Endothelial cell of hepatic sinusoid (primary cell): Measurements from ENCODE around the gene DGKZ.

Experiments used
- in situ Hi-C: cut with HindIII; loops from 2 replicates; pipeline ENCODE4 v1.10.0; 2017; ENCODE audit warnings: low sequenced_read_pairs

DGKZ gene

DNA sequence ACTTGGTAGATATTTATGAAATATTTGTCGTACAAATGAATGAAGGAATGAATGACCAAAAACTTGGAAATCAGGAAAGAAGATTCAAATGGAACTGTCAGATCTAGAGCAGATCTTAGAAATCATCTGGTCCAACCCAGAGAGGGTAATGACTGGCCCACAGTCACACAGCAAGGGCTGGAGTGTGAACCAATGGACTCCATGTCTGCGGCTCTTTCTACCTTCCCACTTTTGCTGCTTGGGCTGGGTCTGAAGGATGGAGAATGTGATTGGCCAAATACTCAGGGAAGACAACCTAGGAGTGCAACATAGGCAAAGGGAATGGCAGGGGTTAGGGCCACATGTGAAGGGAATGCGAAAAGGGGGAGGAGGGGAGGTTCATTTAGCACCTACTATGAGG is 5.8 kb upstream of the DGKZ start:
- in situ Hi-C loops: no loop called here

DNA sequence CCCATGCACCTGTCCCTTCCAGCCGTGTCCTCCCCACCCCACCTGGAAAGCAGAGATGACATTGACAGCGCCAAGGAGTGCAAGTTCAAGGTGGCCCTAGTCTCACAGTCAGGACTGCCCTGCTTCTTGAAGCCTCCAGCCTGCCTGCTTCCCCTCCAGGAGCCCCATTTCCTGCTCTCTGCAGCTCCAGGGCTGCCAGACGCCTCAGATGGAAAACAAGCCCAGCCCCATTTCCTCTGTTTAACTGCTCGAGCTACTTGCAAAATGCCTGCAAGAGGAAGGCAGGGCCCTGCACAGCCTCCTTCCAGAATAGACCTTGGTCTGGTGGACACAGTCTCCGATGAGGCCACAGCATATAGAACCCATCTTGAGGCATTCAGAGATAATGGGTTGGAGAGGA is 5.0 kb upstream of the DGKZ start:
- in situ Hi-C loops: no loop called here

DNA sequence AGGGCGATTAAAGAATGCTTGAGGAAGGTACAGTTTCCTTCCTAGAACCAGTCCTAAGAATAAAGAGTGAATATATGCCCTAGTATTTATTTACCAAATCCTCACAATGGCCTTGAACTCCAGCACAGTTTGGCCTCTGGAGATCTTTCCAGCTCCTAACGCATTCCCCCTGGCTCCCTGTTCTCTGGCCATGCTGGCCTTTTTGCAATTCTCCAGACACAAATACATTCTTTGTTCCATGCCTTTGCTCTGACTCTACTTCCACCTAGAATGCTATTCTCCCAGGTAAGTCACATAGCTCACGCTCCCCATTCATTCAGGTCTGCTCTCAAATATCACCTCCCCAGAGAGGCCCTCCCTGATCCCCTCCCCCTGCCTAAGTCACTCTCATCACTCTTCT is 3.7 kb upstream of the DGKZ start:
- in situ Hi-C loops: no loop called here

DNA sequence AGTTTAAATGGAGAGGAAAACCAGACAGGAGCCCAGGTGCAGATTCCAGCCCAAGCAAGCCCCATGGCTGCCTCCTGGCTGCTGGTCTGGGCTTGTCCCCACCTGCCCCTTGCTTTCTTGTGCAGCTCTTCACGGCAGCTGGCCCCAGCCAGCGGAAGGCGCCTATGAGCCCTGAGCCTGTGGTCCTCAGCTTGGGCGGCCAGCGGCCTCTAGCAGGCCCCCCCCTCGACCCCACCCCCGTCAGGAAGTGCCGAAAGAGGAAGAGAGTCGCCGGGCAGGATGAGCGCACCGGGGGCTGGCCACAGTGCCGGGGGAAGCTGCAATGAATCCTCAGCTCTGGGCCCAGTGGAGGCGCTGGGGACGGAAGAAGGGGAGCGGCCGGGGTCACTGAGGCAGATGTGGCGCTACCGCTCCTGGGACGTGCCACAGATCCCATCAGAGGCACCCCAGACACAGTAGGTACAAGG is 2.1 kb upstream of the DGKZ start:
- in situ Hi-C loops: loop anchor here (5.0 kb wide), 1 partner anchor 37 kb away; the partner anchor contains the start of gene MDK

DNA sequence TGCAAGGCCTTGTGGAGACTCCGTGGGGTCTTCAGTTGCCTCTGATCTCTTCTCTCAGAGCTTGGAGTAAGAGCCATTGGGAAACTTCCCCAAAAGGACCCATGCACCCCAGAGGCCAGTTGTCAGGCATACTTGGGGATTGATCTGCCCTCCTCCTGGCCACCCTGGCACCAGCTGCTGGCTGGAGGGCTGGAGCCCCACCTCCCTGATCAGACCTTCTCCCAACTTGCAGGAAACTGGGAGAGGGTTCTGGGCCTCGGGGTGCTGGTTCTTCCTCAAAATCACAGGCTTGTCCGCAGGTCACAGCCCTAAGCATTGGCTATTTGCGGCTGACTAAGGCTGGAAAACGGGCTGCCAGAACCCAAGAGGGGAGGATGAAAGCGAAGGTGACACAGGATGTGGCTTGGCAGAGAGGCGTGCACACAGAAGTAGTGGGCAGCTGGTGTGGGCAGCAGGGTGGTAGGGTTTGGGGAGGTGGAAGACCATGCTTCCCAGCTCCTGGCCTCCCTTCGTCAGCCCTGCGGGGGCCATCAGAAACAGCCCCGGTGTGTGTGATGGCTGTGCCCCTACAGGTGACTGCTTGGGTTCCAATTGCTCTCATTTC is 1.3 kb upstream of the DGKZ start:
- in situ Hi-C loops: loop anchor here (5.0 kb wide), 1 partner anchor 36 kb away; the partner anchor contains the start of gene MDK

DNA sequence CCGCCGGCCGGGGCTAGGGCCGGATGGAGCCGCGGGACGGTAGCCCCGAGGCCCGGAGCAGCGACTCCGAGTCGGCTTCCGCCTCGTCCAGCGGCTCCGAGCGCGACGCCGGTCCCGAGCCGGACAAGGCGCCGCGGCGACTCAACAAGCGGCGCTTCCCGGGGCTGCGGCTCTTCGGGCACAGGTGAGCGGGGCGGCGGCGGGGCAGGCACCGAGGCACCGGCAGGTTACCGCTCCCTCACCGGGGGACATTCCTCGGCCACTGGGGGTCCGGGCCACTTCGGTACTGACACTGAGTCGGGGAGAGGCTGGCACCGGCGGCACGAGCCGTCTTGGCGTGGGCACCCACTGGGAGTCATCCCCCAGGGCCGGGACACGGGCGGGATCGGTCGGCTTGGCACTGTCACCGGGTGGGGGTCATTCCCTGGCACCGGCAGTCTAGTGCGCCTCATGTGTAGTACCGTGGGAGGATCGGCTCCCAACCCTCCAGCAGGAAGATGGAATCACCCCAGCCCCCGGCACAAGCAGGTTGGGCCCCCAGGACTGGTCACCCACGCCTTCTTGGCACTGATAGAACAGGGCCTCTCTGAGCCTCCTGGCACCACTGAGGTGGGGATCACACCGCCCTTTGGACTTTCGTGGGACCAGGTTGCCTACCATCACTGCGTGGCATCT is 511 bp downstream of the DGKZ start:
- in situ Hi-C loops: loop anchor here (5.0 kb wide), 1 partner anchor 35 kb away; the partner anchor contains the start of gene MDK

DNA sequence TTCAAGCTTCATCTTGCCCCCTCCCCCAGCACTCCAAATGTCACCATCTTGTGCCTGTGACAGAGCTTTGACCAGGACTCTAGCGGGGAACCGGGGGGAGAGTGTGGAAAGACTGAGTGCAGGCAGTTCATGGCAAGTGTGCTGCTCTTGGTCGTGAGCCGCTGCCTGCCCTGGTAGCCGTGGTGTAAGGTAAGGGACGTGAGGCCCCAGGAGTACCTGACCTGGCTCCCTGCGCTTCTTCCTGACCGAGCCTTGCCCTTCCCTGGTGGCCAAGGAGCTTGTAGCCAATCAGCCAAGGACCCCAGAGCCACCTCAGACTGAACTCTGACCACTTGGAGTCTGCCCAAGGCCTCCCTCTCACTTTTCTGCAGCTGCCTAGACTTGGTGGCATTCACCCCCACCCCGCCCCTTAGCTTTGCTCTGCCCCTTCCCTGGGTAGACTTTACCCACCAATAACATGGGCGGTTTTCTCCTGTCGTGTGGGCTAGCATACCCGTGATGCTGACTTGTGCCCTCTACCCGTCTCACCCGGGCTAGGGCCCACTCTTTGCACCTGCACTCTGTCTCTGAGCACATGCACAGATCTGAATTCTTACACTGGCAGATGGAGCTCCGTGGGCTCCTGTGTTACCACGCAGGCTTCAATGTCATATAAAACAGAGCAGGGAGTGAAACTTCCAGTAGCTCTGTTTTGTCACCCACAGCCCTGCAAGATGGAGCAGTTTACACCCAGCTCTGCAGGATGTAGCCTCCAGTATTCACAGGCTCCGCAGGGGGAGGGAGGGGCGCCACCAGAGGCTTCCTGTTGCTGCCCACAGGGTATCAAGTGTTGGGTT is 1.5 kb downstream of the DGKZ start:
- in situ Hi-C loops: loop anchor here (5.0 kb wide), 1 partner anchor 34 kb away; the partner anchor contains the start of gene MDK

DNA sequence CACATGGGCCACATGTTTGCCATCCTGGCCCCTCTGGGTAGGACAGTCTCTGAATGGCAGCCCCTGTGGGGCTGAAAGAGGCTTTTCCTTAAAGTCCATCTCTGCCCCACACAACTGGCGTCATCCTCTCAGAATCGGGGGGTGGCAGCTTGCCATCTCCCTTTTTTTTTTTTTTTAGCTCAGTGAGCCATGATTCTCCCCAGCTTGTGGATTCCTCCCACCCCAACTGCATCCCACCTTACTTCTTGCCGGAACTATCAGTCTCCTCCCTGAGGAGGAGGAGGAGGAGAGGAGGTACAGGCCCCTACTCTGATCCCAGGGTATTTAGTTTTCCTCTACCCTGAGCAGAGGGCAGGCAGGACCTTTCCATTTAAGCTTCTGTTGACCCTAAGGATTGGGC is 3.4 kb downstream of the DGKZ start:
- in situ Hi-C loops: no loop called here

DNA sequence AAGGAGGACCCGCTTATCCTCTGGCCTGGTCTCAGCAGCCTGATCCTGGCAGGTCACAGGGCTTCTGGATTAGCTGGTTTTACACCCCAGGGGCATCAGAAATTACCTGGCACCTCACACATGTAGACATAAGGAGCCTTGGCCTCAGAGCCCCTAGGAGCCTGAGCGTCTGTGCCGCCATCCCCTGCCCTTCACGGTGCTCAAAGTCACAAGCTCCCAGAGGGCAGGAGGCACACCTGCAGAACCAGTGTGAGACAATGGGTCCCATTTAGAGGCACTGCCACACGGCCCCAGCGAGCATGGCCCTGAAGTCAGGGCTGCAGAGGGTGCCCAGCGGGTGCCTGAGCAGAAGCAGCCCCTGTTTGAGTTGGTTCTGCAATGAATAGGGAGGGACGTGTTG is 3.9 kb downstream of the DGKZ start:
- in situ Hi-C loops: no loop called here

DNA sequence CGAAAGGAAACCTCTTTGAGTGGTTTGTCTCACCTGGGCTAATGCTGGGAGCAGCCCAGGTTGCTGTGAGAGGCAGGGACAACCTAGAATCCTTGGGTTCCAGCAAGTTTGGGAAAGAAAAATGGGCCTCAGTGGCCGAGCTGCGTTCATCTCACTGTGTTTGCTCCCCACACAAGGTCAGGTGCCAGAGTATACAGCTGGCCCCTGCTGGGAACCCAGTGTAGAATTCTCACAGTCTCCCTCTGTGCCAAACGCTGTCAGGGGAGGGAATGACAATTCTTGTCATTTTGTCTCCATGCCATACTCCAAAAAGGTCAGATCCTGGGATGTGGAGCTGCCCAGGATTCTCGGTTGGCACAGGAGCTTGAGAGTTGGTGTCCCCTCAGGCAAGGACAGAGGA is 4.3 kb downstream of the DGKZ start:
- in situ Hi-C loops: no loop called here

DNA sequence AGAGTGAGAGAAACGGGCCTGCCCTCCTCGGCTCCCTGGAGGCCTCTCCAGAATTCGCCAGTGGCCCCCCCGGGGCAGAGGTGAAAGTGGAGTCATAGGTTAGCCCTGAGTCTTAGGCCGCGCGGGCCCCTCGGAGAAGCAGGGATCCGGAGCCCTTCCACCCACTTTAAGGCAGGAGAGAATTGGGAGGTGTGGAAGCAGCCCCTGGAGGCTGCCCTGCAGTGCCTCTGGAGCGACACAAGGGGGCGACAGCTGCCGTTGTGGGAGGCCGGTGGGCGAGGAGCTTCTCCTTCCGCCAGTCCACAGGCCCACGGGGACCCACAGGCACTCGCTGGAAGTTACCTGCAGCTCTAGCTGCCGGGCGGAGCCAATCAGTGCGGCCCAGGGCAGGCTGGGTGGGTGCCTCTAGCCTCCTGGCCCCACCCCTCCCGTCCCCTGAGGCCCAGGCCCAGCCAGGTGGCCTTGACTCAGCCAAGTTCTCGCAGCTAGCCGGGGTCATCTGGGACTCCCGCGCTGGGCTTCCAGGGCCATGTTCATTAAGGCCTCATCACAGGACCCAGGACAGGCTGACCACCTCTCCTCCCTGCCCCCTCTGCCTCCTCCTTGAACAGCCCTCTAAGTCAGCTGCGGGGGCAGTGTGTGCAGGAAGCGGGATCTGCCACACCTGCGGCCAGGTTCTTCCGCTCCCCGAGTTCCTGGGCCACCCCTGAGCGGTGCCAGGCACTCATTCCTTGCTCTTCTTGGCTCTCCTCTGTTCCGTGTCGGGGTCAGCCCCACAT is 5.0 kb downstream of the DGKZ start:
- in situ Hi-C loops: no loop called here

DNA sequence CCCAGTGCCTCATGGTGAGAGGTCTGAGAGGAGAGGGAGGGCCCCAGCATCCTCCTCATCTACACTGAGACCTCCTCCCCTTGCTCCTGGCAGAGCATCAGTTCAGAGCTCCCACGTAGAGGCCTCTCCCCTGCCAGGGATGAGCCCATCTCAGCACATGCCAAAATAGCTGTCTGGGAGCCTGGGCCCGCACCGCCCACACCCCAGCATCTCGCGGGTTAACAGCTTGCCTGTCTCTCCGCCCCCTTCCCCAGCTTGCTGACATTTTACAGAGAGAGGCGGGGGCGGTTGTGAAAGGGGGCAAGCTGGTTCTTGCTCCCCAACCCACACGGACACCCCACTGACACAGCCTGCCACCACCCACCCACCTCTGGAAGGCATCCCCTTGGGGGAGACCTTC is 6.4 kb downstream of the DGKZ start:
- in situ Hi-C loops: no loop called here

DNA sequence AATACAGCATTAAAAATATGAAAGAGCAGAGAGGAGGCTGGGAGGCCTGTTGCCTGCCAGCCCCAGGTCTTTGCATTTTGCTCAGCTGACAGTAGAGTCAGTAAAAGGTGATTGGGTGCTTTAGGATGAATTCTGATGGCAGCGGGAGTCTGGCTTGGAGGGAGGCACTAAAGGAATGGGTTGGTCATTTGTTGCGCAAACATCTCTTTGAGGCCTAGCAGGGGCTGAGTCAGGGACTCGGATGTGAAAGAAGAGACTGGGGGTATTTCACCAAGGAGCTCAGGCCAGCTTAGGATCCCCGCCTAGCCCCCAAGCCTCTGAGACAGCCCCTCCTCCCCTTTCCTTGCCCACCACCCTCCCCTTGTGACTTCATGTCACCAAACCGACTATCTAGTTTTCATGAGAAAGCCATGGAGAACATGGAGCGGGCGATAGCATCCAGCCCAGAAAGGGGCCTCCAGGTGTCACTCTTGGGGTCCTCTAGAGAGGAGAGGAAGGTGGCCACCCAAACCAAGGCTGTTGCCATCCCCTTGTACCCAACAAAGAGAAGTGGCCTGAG is 9.7 kb downstream of the DGKZ start:
- in situ Hi-C loops: no loop called here

DNA sequence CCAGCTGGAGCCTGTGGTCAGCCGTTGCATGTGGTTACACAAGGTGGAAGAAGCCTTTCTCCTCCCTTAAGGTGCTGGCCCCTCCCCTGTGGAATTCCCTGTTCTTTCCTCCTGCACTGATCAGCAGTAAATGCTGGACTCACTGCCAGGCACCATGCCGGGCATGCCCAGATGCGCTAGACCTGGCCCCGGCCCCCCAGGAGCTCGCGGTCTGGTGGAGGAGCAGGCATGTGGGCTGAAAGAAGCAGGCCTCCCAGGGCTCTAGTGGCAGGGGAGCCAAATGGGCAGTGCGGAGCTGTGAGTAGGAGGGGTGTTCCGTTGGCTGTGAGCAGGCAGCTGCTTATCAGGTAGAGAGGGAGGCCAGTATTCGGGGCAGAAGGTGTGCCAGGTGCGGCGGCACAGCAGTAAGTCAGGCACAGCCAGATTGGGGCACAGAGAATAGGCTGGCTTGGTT is 10.2 kb downstream of the DGKZ start:
- in situ Hi-C loops: no loop called here

DNA sequence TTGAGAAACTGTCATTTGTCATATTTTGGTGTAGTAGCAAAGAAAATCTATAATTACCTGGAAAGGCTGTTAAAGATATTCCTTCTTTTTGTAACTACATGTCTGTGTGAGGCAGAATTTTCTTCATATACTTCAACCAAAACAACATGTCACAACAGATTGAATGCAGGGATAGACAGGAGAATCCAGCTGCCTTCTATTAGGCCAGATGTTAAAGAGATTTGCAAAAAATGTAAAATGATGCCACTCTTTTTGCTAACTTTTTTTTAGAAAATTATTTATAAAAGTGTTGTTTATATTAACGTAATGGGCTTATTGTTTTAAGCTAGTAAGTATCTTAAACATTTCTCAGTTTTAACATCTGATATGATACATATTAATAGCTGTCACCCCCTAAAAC is 12.7 kb downstream of the DGKZ start:
- in situ Hi-C loops: no loop called here

DNA sequence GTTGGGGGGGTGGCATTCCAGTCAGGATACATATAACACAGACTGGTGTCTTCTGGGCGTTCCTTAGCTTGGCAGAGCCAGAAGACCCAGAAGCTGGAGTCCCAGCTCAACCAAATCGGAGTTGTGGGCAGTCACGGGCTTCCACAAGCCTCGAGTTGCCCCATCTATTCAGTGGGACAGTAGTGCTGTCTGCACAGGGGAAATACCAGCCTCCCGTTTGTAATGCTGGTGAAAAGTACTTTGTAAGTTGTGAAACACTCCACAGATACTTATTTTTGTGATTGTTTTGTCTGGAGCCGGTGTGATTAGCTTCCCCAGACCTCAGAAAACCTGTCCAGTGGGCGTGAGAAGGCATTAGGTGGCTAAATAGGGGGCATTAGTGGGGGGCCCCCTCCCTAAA is 13.6 kb downstream of the DGKZ start:
- in situ Hi-C loops: no loop called here

DNA sequence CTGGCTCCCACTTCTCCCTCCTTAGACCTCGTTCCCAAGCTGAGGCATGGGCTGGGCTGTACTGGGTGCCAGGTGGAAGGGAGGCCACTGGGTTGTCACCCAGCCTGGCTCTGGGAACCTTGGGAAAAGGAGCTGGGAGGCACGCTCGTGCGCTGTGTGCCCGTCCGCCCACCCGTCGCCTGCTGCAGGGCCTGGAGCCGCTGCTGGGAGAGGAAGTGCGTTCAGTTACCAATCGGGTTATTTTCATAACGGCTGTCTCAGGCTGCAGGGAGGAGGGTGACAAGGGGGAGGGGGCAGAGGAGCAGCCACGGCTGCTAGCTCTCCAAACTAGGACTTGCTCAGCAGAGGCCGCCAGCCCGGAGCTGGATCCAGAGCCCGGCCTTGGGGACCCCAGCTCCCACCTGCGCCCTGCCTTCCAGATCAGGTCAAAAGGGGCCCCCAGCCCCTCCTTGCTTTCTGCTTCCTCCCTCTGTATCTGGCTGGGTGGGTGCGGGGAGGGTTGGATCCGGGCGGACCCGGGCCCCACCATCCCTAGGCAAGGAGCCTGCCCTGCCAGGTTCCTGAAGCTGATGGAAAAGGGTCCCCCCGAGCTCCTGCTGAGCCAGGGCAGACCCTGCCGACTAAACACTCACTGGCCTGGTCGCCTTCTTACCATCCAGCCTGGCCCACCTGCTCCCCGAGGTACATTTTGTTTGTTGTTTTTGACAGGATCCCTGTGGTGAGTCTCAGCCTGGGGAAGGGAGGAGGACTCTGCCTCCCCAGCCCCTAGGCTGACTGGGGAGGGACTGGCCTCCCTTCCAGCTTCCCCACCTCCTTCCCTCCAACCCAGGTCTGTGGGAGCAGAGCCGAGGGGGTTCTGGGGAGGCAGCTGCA is 14.3 kb downstream of the DGKZ start:
- in situ Hi-C loops: no loop called here

DNA sequence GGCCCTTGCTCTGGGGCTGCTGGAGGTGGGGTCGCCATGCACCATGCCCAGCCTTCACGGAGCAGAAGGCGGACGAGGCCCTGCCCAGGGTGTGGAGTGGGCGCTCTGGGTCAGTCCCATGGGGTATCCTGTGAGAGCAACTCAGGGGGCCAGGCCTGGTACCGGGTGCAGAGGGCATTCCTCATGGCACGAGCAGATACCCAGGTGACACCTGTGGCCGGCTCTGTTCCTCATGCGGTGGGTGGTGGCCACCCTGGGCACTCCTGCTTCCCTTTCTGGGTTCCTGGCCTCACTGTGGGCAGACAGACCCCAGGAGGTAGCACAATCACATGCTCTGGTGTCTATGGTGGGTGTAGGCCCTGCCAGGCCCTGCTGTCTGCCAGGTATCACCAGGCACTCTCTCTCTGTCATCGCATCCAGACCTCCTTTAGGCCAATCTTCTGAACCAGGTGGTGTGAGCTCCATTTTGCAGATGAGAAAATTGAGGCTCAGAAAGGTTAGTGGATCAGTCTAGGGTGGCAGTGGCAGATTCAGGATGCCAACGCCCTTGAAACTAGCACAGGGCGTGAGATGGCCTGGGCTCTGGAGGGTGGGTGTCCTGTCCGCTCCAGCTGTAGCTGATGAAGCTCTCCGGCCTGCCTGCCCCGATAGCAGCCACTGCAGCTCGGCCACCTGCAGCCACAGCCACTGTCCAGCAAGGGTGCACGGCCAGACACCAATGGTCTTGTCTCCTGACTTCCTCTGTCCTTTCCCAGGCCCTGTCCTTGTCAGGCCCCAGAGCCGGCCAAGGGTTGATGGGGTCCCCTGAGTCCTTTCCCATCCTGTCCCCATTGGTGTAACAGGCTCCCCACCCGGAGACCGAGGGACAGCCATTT is 15.1 kb downstream of the DGKZ start:
- in situ Hi-C loops: no loop called here

DNA sequence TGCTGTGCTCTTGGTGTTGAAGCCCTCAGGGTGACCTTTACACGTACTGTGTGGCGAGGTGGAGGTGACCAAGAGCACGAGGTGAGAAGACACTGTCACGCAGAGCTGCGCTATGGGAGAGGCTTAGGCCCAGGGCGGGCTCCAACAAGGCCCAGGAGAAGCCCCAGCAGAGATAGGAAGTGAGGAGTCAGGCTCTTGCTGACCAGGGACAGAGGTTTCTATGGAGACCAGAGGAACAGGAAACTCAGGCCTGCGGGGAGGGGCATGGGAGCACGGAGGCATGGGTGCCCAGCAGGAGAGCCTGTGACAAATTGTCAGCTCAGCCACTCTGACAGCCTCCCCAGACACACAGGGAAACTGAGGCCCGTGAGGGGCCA is 15.8 kb downstream of the DGKZ start:
- in situ Hi-C loops: no loop called here
